ENCODE results near the gene MAN2A2. TPM values are rescaled to one million over a fixed set of nuclear protein-coding genes. Genes with fewer than 3 reads are reported as not detected.

MAN2A2 gene
- total and polyA plus RNA-seq, 2 of the 8 experiments (the other 6 are each of a cell fraction or from before 2014, with no cell fraction given) = 23.1 to 29.7 TPM

- TF ChIP-seq JUN (IDR thresholded peaks at IDR 0.05; ENCODE audit: low read depth, low read length) = no peak
Observed at GRCh38 chr15:90953947-90954711, 51.0 kb downstream of the MAN2A2 start (continued).
